ENCODE results near the gene OVOL2. TPM values are rescaled to one million over a fixed set of nuclear protein-coding genes. Genes with fewer than 3 reads are reported as not detected.
"Not testable (repeated sequence)": the region's sequence is repeated elsewhere in the genome, so short reads cannot be mapped to it uniquely, and the experiment has no call there.

The OVOL2 gene
- total RNA-seq, 1 experiment from 2014 or later: 7.4 TPM

DNA sequence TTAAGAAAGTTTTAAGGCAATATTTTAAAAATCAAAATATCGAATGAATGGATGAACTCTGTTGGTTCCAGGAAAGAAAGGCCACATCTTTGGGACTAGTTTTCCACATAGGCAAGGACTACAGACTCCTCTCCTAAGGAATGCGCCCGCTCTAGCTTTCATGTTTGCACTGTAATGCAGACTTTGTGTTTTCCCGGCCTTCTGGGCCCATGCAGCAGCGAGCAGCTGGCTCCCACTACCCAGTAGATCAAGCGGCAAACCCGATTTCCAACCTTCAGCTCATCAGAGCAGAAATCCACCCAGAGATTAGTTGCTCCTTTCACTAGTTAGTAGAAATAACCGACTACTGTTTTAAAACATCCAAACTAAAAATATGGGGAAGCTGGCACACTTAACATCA is 27.7 kb downstream of the OVOL2 start:
- DNase-seq: no peak
- Mint-ChIP-seq H3K36me3 (ENCODE audit: insufficient read depth, unreplicated experiment) (peaks cover 10% of the 10 kb centered on the region), H3K4me3 (ENCODE audit: low read depth, unreplicated experiment) (no peak overlapping the region), H3K4me1 (ENCODE audit: low read depth, unreplicated experiment) (no peaks in the 10 kb centered on the region), H3K9me3 (ENCODE audit: low read depth, unreplicated experiment) (no peaks in the 10 kb centered on the region), H3K27me3 (ENCODE audit: unreplicated experiment) (no peaks in the 10 kb centered on the region), H3K27ac (ENCODE audit: unreplicated experiment) (no peak overlapping the region)
- intact Hi-C loops (cut with micrococcal nuclease; ENCODE audit: unreplicated experiment): no loop called here
- TF ChIP-seq, protein P1, sequence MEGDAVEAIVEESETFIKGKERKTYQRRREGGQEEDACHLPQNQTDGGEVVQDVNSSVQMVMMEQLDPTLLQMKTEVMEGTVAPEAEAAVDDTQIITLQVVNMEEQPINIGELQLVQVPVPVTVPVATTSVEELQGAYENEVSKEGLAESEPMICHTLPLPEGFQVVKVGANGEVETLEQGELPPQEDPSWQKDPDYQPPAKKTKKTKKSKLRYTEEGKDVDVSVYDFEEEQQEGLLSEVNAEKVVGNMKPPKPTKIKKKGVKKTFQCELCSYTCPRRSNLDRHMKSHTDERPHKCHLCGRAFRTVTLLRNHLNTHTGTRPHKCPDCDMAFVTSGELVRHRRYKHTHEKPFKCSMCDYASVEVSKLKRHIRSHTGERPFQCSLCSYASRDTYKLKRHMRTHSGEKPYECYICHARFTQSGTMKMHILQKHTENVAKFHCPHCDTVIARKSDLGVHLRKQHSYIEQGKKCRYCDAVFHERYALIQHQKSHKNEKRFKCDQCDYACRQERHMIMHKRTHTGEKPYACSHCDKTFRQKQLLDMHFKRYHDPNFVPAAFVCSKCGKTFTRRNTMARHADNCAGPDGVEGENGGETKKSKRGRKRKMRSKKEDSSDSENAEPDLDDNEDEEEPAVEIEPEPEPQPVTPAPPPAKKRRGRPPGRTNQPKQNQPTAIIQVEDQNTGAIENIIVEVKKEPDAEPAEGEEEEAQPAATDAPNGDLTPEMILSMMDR (IDR thresholded peaks at IDR 0.05; ENCODE audit: unreplicated experiment): no peak
- no TSS peak for BruUV-seq (replicated peaks)
- CTCF ChIA-PET: no interaction called here

DNA sequence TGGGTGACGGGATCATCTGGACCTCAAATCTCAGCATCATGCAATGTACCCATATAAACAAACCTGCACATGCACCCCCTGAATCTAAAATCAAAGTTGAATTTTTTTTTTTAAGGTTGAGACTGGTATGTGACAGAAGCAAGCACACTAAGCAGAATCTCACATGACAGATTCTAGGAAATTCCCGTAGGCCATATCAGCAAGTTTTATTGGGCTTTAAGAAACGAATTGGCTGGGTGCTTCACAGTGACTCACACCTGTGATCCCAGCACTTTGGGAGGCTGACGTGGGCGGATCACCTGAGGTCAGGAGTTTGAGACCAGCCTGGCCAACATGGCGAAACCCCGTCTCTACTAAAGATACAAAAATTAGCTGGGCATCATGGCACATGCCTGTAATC is 30.7 kb downstream of the OVOL2 start:
- H3K9me3 Mint-ChIP-seq (ENCODE audit: low read depth, unreplicated experiment); BruUV-seq (replicated peaks); H3K27me3 Mint-ChIP-seq (ENCODE audit: unreplicated experiment); intact Hi-C loops (cut with micrococcal nuclease; ENCODE audit: unreplicated experiment); H3K4me1 Mint-ChIP-seq (ENCODE audit: low read depth, unreplicated experiment); H3K4me3 Mint-ChIP-seq (ENCODE audit: low read depth, unreplicated experiment); DNase-seq; H3K36me3 Mint-ChIP-seq (ENCODE audit: insufficient read depth, unreplicated experiment); H3K27ac Mint-ChIP-seq (ENCODE audit: unreplicated experiment); CTCF ChIA-PET: not testable (repeated sequence)

DNA sequence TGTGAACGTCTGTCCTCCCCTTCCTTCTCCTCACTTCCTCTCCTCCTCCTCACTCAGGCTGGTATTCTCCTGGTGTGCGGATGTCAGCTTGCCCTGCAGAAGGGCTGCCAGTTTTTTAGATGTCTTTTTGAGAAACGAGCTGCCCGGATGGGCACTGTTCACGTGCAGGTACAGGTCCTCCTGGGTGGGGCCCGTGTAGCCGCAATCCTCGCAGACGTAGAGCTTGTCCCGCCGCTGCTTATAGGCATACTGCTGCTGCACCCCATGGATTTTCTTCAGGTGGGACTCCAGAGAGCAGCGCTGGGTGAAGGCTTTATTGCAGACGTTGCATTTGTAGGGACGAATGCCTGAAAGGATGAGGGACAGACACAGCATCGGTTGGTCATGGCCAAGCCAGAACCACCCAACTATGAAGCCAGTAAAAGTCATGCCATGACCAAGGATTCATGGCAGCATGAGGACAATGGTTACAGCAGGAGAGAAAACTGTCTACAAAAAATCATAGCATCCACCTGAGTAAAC is 33.0 kb downstream of the OVOL2 start:
- H3K4me1 Mint-ChIP-seq (ENCODE audit: low read depth, unreplicated experiment): no peaks in the 10 kb centered on the region
- BruUV-seq (replicated peaks): no TSS peak
- H3K27ac Mint-ChIP-seq (ENCODE audit: unreplicated experiment): no peak overlapping the region
- H3K9me3 Mint-ChIP-seq (ENCODE audit: low read depth, unreplicated experiment): no peaks in the 10 kb centered on the region
- H3K4me3 Mint-ChIP-seq (ENCODE audit: low read depth, unreplicated experiment): no peak overlapping the region
- no peaks in the 10 kb centered on the region for H3K27me3 Mint-ChIP-seq (ENCODE audit: unreplicated experiment)
- intact Hi-C loops (cut with micrococcal nuclease; ENCODE audit: unreplicated experiment): no loop called here
- H3K36me3 Mint-ChIP-seq (ENCODE audit: insufficient read depth, unreplicated experiment): peaks cover 5% of the 10 kb centered on the region
- TF ChIP-seq, protein P1 (IDR thresholded peaks at IDR 0.05; ENCODE audit: unreplicated experiment): no peak
- DNase-seq: no peak
- CTCF ChIA-PET: no interaction called here

DNA sequence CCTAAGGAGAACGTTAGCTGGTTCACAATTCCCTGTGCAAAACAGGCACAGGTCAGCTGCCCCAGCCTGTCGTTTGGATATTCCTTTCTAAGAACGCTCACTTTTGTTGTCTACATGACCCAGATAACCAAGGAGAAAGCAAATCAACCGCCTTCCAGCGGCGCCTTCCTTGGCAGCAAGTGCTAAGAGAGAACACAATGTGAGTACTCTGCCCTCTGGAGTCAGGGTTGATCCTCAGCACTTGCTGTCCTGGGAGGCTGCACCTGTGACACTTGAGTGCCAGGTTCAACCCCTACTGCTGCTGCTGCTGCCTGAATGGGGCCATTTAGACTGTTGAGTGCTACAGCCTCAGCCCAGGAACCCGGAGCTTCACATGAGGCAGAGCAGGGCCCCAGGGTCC is 36.8 kb downstream of the OVOL2 start:
- no TSS peak for BruUV-seq (replicated peaks)
- Mint-ChIP-seq H3K36me3 (ENCODE audit: insufficient read depth, unreplicated experiment) (peaks cover 4% of the 10 kb centered on the region), H3K27me3 (ENCODE audit: unreplicated experiment) (no peaks in the 10 kb centered on the region), H3K27ac (ENCODE audit: unreplicated experiment) (no peak overlapping the region), H3K4me3 (ENCODE audit: low read depth, unreplicated experiment) (no peak overlapping the region), H3K4me1 (ENCODE audit: low read depth, unreplicated experiment) (no peaks in the 10 kb centered on the region), H3K9me3 (ENCODE audit: low read depth, unreplicated experiment) (no peaks in the 10 kb centered on the region)
- CTCF ChIA-PET: no interaction called here
- intact Hi-C loops (cut with micrococcal nuclease; ENCODE audit: unreplicated experiment): no loop called here
- TF ChIP-seq, protein P1 (IDR thresholded peaks at IDR 0.05; ENCODE audit: unreplicated experiment): no peak
- DNase-seq: no peak

DNA sequence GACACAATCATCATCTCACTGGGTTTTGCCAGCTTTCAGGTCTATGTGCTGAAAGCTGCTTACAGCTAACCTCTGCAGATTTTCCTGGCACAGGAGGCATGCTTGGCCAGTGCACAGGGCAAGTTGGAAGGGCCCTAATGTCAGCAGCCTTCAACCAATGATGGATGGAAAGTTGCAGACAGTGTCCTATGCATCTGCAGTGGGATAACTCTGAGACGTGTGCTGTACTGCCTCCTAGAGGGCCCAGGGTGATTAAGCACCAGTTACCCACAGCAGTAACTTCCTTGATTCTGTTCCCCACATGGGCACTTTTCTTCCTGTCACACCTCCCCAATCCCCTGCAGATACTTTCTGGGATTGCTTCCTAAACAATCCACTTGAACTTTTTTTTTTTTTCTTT is 38.6 kb downstream of the OVOL2 start:
- BruUV-seq (replicated peaks): no TSS peak
- no peak for DNase-seq
- no peaks in the 10 kb centered on the region for H3K4me1 Mint-ChIP-seq (ENCODE audit: low read depth, unreplicated experiment)
- H3K4me3 Mint-ChIP-seq (ENCODE audit: low read depth, unreplicated experiment): no peak overlapping the region
- CTCF ChIA-PET: no interaction called here
- H3K27me3 Mint-ChIP-seq (ENCODE audit: unreplicated experiment): no peaks in the 10 kb centered on the region
- H3K36me3 Mint-ChIP-seq (ENCODE audit: insufficient read depth, unreplicated experiment): peaks cover 4% of the 10 kb centered on the region
- no peak overlapping the region for H3K27ac Mint-ChIP-seq (ENCODE audit: unreplicated experiment)
- TF ChIP-seq, protein P1 (IDR thresholded peaks at IDR 0.05; ENCODE audit: unreplicated experiment): no peak
- H3K9me3 Mint-ChIP-seq (ENCODE audit: low read depth, unreplicated experiment): no peaks in the 10 kb centered on the region
- intact Hi-C loops (cut with micrococcal nuclease; ENCODE audit: unreplicated experiment): no loop called here
